Epithelial cell of esophagus (primary cell): ENCODE data around the gene NBDY.

Experiments used
- DNase-seq: peaks from one replicate; pipeline ENCODE4 v3.0.0; 2010; ENCODE audit warnings: low read depth
- H3K4me3 ChIP-seq: 2 replicates; pipeline ENCODE4 v1.5.1; 2011; ENCODE audit warnings: mild to moderate bottlenecking, low read length, control low read depth
- CTCF ChIP-seq: IDR thresholded peaks from 2 replicates; pipeline ENCODE4 v1.5.1; 2011; ENCODE audit warnings: low read depth, mild to moderate bottlenecking, low read length, control low read depth, inconsistent platforms; ENCODE audit not compliant: insufficient read depth; ENCODE audit errors: missing control alignments

The NBDY gene

GRCh38 chrX:56790778-56791177 lies 61.7 kb downstream of the NBDY start:
- no peak for DNase-seq
- H3K4me3 ChIP-seq = no peak overlapping the region
- no peak for TF ChIP-seq CTCF

GRCh38 chrX:56791456-56791855 lies 62.4 kb downstream of the NBDY start:
- no peak for DNase-seq

GRCh38 chrX:56792270-56793111 lies 63.4 kb downstream of the NBDY start:
- no peak for TF ChIP-seq CTCF
- no peak overlapping the region for H3K4me3 ChIP-seq
- no peak for DNase-seq

More at GRCh38 chrX:56791456-56791855, 62.4 kb downstream of the NBDY start:
- no peak for TF ChIP-seq CTCF
- H3K4me3 ChIP-seq = no peak overlapping the region

- no peak for DNase-seq
- H3K4me3 ChIP-seq = no peak overlapping the region
- TF ChIP-seq CTCF = no peak
These were observed 64.0 kb downstream of the NBDY start for GRCh38 chrX:56793112-56793430.

GRCh38 chrX:56793521-56794320 lies 64.7 kb downstream of the NBDY start:
- DNase-seq = no peak
- H3K4me3 ChIP-seq = no peak overlapping the region
- TF ChIP-seq CTCF = no peak

- no peak for TF ChIP-seq CTCF
- no peak overlapping the region for H3K4me3 ChIP-seq
- no peak for DNase-seq
These were observed 65.6 kb downstream of the NBDY start for GRCh38 chrX:56794404-56795230.
